Fibroblast of peridontal ligament (primary cell): ENCODE data around the gene FRG1.
"Not testable (repeated sequence)": the region's sequence is repeated elsewhere in the genome, so short reads cannot be mapped to it uniquely, and the experiment has no call there.

Experiments
- DNase-seq: peaks from one replicate; pipeline ENCODE4 v3.0.0-alpha.2; 2010; ENCODE audit errors: extremely low read depth

Gene FRG1

DNA sequence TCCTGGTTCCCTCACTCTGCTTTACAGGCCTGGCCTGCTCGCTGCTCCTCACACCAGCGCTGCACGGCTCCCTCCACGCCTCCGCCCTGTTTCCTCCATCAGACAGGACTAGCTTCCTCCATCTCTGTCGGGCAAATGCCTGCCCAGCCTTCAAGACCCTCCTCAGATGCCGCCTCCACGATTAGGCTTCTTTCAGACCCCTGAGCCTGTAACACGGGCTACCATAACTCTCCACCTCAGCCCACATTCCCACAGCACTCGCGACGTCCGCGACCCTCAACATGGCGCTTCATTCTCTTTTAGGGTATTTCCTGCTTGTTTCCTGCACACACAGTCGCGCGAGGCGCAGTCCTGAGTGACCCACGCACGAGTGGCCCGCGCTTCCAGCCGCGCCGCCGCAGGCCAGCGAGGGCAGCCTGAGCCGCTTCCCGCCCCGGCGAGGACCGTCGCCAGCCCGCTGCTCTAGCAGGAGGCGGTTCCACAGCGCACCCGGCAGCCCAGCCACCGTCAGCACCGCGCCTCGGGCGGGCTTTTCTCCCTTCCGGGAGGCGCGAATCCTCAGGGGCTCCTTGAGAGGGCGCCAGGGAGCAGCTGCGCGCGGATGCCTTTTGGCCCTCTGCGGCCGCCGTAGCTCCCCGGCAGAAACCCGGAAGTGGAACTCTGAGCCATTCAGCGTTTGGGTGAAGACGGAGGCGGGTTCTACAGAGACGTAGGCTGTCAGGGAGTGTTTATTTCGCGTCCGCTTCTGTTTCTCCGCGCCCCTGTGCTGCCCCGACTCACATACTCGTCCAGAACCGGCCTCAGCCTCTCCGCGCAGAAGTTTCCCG, at the start of gene FRG1:
FRG1 (plus strand) TSS at position 695 of the 827 bp plus-strand sequence. CDS start 138 bp downstream, outside the sequence.
- DNase-seq: peak; percentile 94

DNA sequence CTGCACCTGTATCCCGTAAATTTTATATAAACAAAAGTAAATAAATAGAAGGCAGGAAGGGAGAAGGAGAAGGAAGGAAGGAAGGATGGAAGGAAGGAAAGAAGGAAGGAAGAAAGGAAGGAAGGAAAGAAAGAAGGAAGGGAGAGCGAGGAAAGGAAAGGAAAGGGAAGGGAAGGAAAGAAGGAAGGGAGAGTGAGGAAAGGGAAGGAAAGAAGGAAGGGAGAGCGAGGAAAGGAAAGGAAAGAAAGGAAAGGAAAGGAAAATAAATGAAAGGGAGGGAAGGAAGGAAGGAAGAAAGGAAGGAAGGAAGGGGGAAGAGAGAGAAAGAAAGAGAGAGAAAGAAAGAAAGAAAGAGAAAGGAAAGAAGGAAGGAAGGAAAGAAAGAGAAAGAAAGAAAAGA, 43.0 kb upstream of the FRG1 start:
- DNase-seq: no peak

GRCh38 chr4:189899481-189900015, 41.1 kb upstream of the FRG1 start:
- DNase-seq: not testable (repeated sequence)

GRCh38 chr4:189904420-189905027, 36.1 kb upstream of the FRG1 start:
- DNase-seq: peak; percentile 79

GRCh38 chr4:189912170-189912569, 28.5 kb upstream of the FRG1 start:
- no peak for DNase-seq

DNA sequence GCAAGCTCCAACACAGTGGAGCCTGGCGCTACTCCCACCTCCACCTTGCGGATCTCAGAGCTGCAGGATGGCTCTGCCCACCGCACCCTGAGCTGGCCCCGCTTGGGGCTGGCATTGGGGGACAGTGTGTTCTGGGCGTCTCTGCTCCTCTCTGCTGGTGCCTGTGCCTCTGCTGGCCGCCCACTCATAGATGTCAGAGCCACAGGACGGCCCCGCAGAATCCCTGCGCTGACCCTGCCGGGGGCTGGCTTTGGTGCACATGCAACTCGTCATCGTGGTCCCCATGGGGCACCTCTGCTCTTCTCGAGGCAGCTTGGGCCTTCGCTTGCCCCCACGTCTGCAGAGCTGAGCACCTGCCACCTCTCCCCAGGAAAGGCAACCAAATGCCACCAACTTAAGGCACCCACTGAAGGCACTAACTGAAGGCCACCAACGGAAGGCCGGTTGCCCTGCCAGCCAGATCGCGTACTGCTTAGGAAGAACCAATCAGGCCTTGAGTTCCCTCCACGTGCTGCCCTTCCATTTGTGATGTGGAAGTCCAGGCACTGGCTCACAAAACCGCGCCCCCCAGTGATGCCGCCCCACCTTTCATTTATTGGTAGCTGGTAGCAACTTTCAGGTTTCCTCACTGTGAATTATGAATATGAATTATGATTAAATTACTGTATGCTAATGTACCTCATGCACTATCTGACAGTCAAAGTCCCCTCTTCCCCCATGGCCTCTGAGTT, 23.3 kb upstream of the FRG1 start:
- DNase-seq: no peak

DNA sequence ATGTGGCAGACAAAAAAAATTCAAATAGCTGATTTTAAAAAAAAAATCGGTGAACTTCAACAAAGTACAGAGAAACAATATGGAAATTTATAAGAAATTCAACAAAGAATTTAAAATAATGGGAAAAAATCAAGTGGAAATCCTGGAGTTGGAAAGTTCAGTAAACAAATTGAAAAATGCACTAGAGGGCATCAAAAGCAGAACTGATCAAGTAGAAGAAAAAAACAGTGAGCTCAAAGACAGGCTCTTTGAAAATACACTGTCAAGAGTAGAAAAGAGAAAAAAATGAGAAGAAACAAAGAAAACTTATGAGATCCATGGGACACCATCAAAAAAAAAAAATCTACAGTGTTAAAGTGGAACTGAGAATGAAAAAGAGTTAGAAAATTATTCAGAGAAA, 19.6 kb upstream of the FRG1 start:
- DNase-seq: no peak

GRCh38 chr4:189926742-189927141, 13.9 kb upstream of the FRG1 start:
- not testable (repeated sequence) for DNase-seq

DNA sequence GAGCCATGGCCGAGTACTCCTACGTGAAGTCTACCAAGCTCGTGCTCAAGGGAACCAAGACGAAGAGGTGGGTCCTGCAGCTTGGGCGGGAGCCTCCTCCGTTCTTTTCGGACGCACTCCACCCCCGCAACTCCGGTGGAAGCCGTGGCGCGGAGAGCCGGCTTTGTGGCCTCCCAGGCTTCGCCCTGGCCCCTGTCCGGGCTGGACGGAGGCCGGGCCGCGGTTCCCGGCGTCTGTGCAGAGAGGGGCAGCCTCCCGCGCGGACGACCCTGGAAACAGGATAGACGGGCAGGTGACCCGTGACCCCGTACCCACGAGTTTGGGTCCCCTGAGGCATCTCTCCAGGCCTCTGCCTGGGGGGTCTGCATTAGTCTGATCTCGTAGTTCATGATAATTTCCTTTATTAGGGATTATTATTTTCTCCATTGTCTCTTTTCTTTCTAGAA, 356 bp downstream of the FRG1 start:
- DNase-seq: no peak

GRCh38 chr4:189942412-189942811, 1.7 kb downstream of the FRG1 start:
- not testable (repeated sequence) for DNase-seq

GRCh38 chr4:189944077-189944476, 3.4 kb downstream of the FRG1 start:
- not testable (repeated sequence) for DNase-seq

DNA sequence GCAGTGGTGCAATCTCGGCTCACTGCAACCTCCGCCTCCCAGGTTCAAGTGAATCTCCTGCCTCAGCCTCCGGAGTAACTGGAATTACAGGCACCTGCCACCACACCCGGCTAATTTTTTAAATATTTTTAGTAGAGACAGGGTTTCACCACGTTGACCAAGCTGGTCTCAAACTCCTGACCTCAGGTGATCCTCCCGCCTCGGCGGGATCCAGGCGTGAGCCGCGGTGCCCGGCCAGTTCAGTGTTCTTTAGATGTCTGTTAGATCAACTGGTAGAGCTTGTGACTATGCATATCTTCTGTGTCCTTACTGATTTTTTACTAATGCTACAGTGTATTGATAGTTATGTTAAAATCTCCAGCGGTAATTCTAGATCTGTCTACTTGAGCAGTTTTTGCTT, 6.2 kb downstream of the FRG1 start:
- not testable (repeated sequence) for DNase-seq

- not testable (repeated sequence) for DNase-seq
These were observed 7.8 kb downstream of the FRG1 start for GRCh38 chr4:189948486-189948885.

DNA sequence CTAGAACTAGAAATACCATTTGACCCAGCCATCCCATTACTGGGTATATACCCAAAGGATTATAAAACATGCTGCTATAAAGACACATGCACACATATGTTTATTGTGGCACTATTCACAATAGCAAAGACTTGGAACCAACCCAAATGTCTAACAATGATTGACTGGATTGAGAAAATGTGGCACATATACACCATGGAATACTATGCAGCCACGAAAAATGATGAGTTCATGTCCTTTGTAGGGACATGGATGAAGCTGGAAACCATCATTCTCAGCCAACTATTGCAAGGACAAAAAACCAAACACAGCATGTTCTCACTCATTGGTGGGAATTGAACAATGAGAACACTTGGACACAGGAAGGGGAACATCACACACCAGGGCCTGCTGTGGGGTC, 28.6 kb downstream of the FRG1 start:
- DNase-seq: not testable (repeated sequence)

DNA sequence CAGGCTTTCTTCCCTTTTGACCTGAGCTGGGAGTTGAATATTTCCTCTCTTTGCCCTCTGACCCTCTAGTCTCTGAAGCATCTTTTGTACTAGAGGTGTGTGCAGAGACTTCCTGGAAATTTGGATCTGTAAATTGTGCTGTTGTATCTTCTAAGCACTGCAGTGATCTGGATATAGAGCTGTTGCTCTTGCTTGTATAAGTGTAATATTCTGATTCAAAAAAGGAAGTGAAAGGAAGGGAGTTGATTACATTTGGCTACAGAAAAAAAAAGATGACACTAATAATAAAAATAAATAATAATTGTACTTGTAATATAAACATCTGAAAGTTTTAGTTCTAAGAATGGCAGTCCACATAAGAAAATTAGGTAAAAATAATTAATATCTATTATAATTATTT, 33.0 kb downstream of the FRG1 start:
- no peak for DNase-seq

DNA sequence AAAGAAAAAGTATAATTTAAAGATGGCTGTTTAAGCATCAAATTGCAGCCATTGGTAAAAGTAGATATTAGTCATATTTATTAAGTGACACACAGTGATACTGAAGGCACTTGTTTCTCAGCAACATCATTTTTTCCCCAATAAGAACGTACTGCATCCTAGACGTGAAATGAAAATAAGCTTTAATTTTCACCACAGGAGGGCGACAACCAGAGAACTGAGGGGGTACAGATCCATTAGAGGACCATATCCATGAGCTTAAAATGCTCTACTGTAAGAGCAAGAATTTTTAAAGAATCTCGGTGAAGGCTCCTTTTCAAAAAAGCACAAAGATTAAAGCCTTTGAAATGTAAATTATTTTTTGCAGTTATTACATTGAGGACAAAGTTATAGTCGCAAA, 33.4 kb downstream of the FRG1 start:
- DNase-seq: no peak

GRCh38 chr4:189979196-189980047, 38.8 kb downstream of the FRG1 start:
- no peak for DNase-seq

- DNase-seq: not testable (repeated sequence)
These were observed 39.6 kb downstream of the FRG1 start for GRCh38 chr4:189980292-189980691.

DNA sequence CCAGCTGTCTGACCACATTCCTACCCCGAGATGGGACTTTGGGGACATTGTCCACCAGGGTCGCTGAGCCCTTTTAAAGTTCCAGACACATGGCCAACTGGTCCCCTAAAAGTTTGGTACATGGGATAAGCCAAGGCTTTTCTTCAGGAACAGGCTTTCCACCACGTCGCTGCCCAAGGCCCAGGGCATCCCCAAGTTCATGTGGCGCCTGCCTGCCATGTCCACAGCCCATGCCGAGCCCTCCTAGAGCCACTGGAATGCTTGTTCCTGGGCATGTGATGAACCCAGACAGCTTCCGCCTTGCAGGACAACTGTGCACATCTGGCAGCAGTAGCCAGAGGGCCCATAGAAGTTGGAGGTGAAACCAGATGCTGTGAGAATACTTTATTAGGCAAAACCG, 41.3 kb downstream of the FRG1 start:
- no peak for DNase-seq

DNA sequence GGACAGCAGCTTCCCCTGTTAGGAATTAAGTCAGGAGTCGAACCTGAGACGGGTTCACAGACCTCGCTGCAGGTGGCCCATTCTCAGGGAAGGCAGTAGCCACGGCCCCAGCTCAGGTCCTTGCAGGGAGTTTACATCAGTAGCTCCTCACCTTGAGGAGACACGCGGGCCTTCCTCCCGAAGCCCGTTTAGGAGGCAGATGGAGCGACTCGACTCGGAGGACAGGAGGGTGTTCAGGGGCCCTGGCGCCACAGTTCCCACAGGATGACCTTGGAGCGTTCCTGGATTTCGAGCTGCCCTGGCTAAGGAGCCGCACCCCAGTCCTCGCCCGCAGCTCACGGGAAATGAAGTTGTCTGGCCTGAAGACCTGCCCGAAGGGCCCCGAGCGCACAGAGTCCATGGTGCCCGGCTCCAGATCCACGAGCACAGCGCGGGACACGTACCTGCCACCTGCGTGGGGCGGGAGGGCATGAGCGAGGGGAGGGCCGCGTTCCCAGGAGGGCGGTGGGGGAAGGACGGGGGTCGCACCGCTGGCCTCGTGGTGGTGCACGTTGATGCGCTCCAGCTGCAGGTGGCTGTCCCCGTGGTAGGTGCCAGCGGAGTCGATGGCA, 43.3 kb downstream of the FRG1 start:
- not testable (repeated sequence) for DNase-seq

DNA sequence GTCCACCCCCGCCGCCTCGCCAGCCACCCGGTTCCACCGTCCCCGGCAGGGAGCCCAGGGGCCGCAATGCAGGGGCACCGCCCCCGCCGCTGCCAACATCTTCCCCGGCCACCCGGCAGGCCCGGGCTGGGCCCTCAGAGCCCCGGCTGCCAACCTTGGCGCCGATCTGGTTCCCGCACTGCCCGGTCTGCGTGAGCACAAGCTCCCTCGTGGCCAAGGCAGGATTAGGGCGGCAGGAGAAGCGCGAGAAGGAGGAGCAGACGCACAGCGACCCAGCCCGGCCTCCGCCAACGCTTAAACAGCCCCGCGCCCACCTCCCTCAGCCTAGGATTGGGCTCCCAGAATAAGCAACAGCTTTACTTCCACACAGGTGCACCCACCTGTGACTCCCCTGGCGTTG, 44.0 kb downstream of the FRG1 start:
- DNase-seq: not testable (repeated sequence)
